Naive B cell (primary cell): ENCODE data around the gene DDIT4. TPM values are rescaled to one million over a fixed set of nuclear protein-coding genes. Genes with fewer than 3 reads are reported as not detected.
A peak's percentile ranks its signal among the peaks of the same experiment; 100 is the strongest.

Experiments used
- ATAC-seq, 2 donors: fragments of 150-1000 bp; cut with Tn5 transposase; 2 replicates each; pipeline ENCODE4 v1.10.0; 2021; ENCODE audit warnings: low read depth in 2 of 2, mild to moderate bottlenecking in 2 of 2, moderate library complexity in 2 of 2
- DNase-seq: peaks from one replicate; pipeline ENCODE4 v3.0.0; 2022
- H3K27ac Mint-ChIP-seq, 6 donors: one replicate each; pipeline ENCODE4 v1.8.0; 2020 to 2022; ENCODE audit warnings: mild to moderate bottlenecking in 6 of 6, mixed read lengths in 6 of 6, moderate library complexity in 5 of 6, inconsistent platforms in 2 of 6
- H3K27me3 Mint-ChIP-seq, 3 donors: one replicate each; pipeline ENCODE4 v1.8.0; 2021 to 2022; ENCODE audit warnings: mixed read lengths in 3 of 3, mild to moderate bottlenecking in 1 of 3
- H3K36me3 Mint-ChIP-seq, 2 donors: one replicate each; pipeline ENCODE4 v1.8.0; 2020 to 2022; ENCODE audit warnings: mixed read lengths in 2 of 2, inconsistent platforms in 1 of 2, mild to moderate bottlenecking in 1 of 2
- H3K4me1 Mint-ChIP-seq, 3 donors: one replicate each; pipeline ENCODE4 v1.8.0; 2020 to 2022; ENCODE audit warnings: mixed read lengths in 3 of 3, inconsistent platforms in 1 of 3, mild to moderate bottlenecking in 1 of 3, moderate library complexity in 1 of 3
- H3K4me3 Mint-ChIP-seq, 8 donors: one replicate each; pipeline ENCODE4 v1.8.0; 2020 to 2022; ENCODE audit warnings: mild to moderate bottlenecking in 8 of 8, mixed read lengths in 8 of 8, moderate library complexity in 8 of 8, inconsistent platforms in 2 of 8
- H3K9me3 Mint-ChIP-seq, 7 donors: one replicate each; pipeline ENCODE4 v1.8.0; 2020 to 2022; ENCODE audit warnings: mixed read lengths in 7 of 7, mild to moderate bottlenecking in 5 of 7, inconsistent platforms in 2 of 7, moderate library complexity in 1 of 7
- polyA plus RNA-seq, 6 donors: library from polyadenylated mRNA; unstranded; fragments of 300-500 nt; fragmentation: Illumina TruSeq; gene quantifications; one replicate each; pipeline ENCODE4 v1.2.3, GENCODE V29; 2021; ENCODE audit warnings: low read depth in 6 of 6

DDIT4 gene
- polyA plus RNA-seq, 6 donors from 2014 or later, result 22.6 to 124 (median 78.2) TPM

DNA sequence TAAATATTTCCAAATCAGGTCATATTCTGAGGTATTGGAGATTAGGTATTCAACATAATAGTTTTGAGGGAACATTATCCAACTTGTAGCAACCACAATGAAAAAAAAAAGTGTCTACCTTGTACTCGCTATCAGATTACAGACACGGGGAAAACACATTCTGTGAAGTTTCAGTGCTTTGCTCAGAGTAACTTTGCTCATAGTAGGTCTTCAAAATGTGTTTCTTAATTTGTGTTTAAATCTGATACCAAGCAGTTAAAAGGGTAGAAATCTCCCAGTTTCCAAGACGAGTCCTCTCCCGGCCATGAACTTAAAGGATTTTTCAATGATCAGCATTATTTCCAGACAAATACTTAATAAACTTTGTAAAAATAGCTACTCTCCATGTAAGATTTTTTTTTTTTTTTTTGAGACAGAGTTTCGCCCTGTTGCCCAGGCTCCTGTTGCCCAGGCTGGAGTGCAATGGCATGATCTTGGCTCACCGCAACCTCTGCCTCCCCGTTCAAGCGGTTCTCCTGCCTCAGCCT, 39.2 kb downstream of the DDIT4 start:
- H3K27me3 Mint-ChIP-seq, result no peaks in the 10 kb centered on the region
- ATAC-seq (no peak), DNase-seq (no peak)
- H3K9me3 Mint-ChIP-seq, result no peaks in the 10 kb centered on the region
- no peaks in the 10 kb centered on the region for H3K36me3 Mint-ChIP-seq
- H3K4me3 Mint-ChIP-seq, result no peak overlapping the region
- no peak overlapping the region for H3K27ac Mint-ChIP-seq
- H3K4me1 Mint-ChIP-seq, result peaks cover 36 to 51% (median 41%) of the 10 kb centered on the region in 3 donors

DNA sequence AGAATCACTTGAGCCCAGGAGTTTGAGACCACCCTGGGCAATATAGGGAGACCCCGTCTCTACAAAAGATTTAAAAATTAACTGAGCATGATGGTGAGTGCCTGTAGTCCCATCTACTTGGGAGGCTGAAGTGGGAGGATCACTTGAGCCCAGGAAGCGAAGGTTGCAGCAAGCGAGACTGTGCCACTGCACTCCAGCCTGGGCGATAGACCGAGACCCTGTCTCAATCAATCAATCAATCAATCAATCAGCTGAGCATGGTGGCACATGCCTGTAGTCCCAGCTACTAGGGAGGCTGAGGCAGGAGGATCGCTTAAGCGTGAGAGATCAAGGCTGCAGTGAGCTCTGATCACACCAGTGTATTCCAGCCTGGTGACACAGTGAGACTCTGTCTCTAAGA, 40.5 kb downstream of the DDIT4 start:
- H3K36me3 Mint-ChIP-seq, result no peaks in the 10 kb centered on the region
- peak overlapping the region in 1 of 6 donors; percentile 54 for H3K27ac Mint-ChIP-seq

GRCh38 chr10:72315054-72315453, 41.3 kb downstream of the DDIT4 start:
- no peaks in the 10 kb centered on the region for H3K36me3 Mint-ChIP-seq
- ATAC-seq (no peak), DNase-seq (no peak)
- peak overlapping the region in 1 of 6 donors; percentile 76 for H3K27ac Mint-ChIP-seq
- H3K4me1 Mint-ChIP-seq, result peaks cover 38 to 52% (median 46%) of the 10 kb centered on the region in 3 donors
- no peaks in the 10 kb centered on the region for H3K27me3 Mint-ChIP-seq
- no peak overlapping the region for H3K4me3 Mint-ChIP-seq
- no peaks in the 10 kb centered on the region for H3K9me3 Mint-ChIP-seq

More for the DNA sequence above, 40.5 kb downstream of the DDIT4 start:
- Mint-ChIP-seq H3K4me1 (peaks cover 41 to 55% (median 48%) of the 10 kb centered on the region in 3 donors), H3K4me3 (no peak overlapping the region), H3K27me3 (no peaks in the 10 kb centered on the region), H3K9me3 (no peaks in the 10 kb centered on the region)
- no peak for ATAC-seq
- DNase-seq, result no peak

- no peaks in the 10 kb centered on the region for H3K27me3 Mint-ChIP-seq
- DNase-seq, result no peak
- peaks cover 39 to 53% (median 46%) of the 10 kb centered on the region in 3 donors for H3K4me1 Mint-ChIP-seq
Measured at GRCh38 chr10:72315611-72316385, 42.1 kb downstream of the DDIT4 start.

GRCh38 chr10:72316386-72316700, 42.6 kb downstream of the DDIT4 start:
- peak overlapping the region; percentile 26 to 98 (median 69) for H3K27ac Mint-ChIP-seq
- peak overlapping the region in 7 of 8 donors; percentile 22 to 75 (median 50) for H3K4me3 Mint-ChIP-seq
- H3K27me3 Mint-ChIP-seq, result no peaks in the 10 kb centered on the region
- ATAC-seq, result no peak
- no peaks in the 10 kb centered on the region for H3K36me3 Mint-ChIP-seq
- peaks cover 41 to 56% (median 49%) of the 10 kb centered on the region in 3 donors for H3K4me1 Mint-ChIP-seq
- DNase-seq, result no peak
- H3K9me3 Mint-ChIP-seq, result no peaks in the 10 kb centered on the region

More at GRCh38 chr10:72315611-72316385, 42.1 kb downstream of the DDIT4 start:
- no peaks in the 10 kb centered on the region for H3K36me3 Mint-ChIP-seq
- H3K9me3 Mint-ChIP-seq, result no peaks in the 10 kb centered on the region
- H3K4me3 Mint-ChIP-seq, result peak overlapping the region in 7 of 8 donors; percentile 22 to 75 (median 50)
- ATAC-seq, result no peak
- peak overlapping the region in 5 of 6 donors; percentile 40 to 98 (median 51) for H3K27ac Mint-ChIP-seq

DNA sequence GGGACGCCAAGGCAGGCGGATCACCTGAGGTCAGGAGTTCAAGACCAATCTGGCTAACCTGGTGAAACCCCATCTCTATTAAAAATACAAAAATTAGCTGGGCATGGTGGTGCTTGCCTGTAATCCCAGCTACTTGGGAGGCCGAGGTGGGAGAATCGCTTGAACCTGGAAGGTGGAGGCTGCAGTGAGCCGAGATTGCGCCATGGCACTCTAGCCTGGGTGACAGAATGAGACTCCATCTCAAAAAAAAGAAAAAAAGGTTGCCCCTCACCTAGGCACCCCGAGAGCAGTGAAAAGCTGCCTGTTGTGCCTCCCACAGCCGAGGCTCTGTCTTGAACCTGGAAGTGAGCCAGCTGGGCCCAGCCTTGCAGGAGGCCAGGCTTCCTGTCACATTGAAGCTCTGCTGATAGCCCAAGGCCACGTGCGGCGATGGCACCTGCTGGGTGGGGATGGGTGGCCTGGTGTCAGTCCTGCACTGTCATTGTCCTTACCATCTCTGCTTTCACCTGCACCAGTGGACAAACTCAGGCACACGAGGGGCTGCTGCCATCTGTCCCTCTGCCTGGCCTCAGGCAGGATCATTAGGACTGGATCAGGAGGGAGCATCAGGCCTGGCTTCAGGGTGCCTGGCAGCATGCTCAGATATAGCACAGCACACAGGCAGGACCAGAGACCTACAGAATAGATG, 43.2 kb downstream of the DDIT4 start:
- DNase-seq (peak; percentile 66), ATAC-seq (no peak)

DNA sequence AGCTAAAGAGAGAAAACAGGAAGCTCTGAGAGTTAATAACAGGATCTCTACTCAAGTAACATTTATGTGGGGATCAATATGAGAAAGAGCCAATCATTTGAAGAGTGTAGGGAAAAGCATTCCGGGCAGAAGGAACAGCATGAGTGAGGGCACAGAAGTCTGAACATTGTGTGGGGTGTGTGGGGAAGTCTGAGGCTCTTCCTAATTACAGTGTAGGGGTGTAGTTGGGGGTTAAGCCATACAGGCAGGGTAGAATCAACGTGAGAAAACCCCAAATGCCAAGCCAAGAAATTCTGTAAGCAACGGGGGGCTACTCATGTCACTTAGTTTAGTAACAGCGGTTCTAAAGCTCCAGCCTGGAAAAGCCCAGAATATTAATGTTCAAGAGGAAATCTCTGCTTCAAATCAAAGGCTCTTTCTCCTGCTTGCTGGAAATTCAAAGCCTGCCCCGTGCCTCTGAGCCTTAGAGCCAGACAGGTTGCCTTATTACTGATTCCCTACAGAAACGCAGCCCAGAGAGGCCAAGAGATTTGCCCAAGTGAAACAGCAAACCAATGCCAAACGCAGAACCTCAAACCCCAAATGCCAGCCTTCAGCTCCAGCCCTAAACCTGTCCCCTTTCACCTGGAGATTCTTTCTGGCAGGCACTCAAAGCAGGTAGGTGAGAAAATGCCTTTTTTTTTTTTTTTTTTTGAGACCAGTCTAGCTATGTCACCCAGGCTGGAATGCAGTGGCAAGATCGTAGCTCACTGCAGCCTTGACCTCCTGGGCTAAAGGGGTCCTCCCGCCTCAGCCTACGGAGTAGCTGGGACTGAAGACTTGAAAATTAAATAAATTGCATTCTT, 44.9 kb downstream of the DDIT4 start:
- H3K4me3 Mint-ChIP-seq, result peak overlapping the region; percentile 48 to 90 (median 82)
- peak overlapping the region; percentile 81 to 99 (median 96) for H3K27ac Mint-ChIP-seq
- H3K27me3 Mint-ChIP-seq, result no peaks in the 10 kb centered on the region
- no peaks in the 10 kb centered on the region for H3K9me3 Mint-ChIP-seq
- no peak for ATAC-seq
- no peak for DNase-seq
- H3K4me1 Mint-ChIP-seq, result peaks cover 43 to 75% (median 66%) of the 10 kb centered on the region in 3 donors
- H3K36me3 Mint-ChIP-seq, result no peaks in the 10 kb centered on the region

More for the DNA sequence above, 43.2 kb downstream of the DDIT4 start:
- Mint-ChIP-seq H3K27ac (peak overlapping the region; percentile 12 to 98 (median 95)), H3K9me3 (no peaks in the 10 kb centered on the region), H3K4me3 (peak overlapping the region; percentile 7 to 81 (median 56)), H3K27me3 (no peaks in the 10 kb centered on the region), H3K36me3 (no peaks in the 10 kb centered on the region), H3K4me1 (peaks cover 38 to 58% (median 50%) of the 10 kb centered on the region in 3 donors)

DNA sequence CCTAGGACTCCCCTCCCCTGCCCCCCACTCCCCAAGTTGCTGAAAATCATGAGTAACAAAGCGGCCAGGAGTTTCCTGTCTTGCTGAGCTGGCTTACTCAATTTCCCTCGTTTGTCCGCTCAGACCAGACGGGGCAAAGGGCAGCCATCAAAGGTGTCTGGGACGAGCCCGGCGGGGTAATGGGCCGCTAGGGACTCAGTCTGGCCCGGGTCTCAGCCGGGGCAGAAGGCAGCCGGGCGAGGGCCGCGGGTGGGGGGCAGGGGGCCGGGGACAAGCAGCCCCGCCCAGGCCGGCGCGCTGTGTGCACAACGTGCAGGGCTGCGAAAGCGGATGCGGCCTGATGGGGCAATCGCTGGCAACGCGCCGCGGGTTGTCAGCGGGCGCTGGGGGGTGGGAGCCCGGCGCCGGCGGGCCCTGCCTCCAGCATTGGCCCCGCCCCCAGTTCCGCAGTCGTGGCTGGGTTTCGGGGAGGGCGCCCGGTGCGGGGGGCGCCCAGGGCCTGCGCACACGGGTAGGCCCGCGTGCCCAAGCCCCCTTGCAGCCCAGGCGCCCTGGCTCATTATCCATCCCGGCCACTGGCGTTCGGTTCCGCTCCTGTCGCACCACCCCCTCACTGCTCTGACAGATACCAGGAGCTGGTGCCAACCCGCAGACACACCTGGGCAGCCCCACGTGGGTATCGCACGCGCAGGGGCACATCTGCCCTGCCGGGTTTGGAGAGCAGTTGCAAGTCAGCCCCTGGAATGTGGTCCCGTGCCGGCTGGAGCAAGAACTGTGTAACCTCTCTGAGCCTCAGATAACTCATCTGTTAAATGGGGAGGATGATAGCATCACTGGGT, 45.9 kb downstream of the DDIT4 start:
- Mint-ChIP-seq H3K27ac (peak overlapping the region; percentile 85 to 99 (median 99)), H3K4me3 (peak overlapping the region; percentile 61 to 92 (median 88)), H3K27me3 (no peaks in the 10 kb centered on the region), H3K36me3 (no peaks in the 10 kb centered on the region), H3K9me3 (no peaks in the 10 kb centered on the region), H3K4me1 (peaks cover 51 to 84% (median 76%) of the 10 kb centered on the region in 3 donors)
- DNase-seq (peak; percentile 90), ATAC-seq (peak; percentile 74 to 76)

DNA sequence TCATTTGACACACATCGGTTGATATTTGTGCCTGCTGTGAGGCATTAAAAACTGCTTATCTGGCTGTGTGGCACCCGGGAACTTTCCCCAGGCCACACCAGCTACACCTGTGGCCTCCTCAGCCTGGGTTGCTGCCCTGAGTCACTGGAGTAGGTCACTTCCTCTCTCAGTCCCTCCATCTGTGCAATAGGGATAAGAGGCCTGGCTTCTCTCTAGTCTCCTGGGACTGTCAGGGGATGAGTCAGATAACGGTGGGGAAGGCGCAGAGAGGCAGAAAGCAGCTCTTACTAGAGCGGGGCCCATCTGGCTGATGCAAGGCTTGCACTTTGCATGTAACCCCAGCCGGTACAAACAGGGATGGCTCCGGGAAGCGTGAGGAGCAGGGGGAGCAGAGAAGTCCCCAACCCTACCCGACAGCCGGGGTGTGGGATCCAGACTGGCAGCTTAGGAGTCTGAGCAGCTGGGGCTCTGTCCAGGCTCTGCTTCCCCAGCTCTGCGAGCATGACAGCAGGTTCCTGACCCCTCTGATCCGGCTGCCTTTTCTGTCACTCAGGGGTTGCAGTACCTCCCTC, 47.0 kb downstream of the DDIT4 start:
- peak overlapping the region; percentile 85 to 99 (median 99) for H3K27ac Mint-ChIP-seq
- H3K36me3 Mint-ChIP-seq, result no peaks in the 10 kb centered on the region
- peaks cover 45 to 86% (median 77%) of the 10 kb centered on the region in 3 donors for H3K4me1 Mint-ChIP-seq
- no peaks in the 10 kb centered on the region for H3K27me3 Mint-ChIP-seq
- peak overlapping the region; percentile 61 to 92 (median 88) for H3K4me3 Mint-ChIP-seq
- no peaks in the 10 kb centered on the region for H3K9me3 Mint-ChIP-seq
- ATAC-seq, result peak; percentile 44 to 52
- peak; percentile 79 for DNase-seq

- no peaks in the 10 kb centered on the region for H3K27me3 Mint-ChIP-seq
- ATAC-seq (no peak), DNase-seq (no peak)
- peaks cover 40 to 81% (median 74%) of the 10 kb centered on the region in 3 donors for H3K4me1 Mint-ChIP-seq
- no peaks in the 10 kb centered on the region for H3K36me3 Mint-ChIP-seq
- H3K4me3 Mint-ChIP-seq, result peak overlapping the region in 3 of 8 donors; percentile 36 to 92 (median 61)
- no peaks in the 10 kb centered on the region for H3K9me3 Mint-ChIP-seq
- peak overlapping the region; percentile 85 to 99 (median 99) for H3K27ac Mint-ChIP-seq
Measured at GRCh38 chr10:72321248-72322029, 47.7 kb downstream of the DDIT4 start.

DNA sequence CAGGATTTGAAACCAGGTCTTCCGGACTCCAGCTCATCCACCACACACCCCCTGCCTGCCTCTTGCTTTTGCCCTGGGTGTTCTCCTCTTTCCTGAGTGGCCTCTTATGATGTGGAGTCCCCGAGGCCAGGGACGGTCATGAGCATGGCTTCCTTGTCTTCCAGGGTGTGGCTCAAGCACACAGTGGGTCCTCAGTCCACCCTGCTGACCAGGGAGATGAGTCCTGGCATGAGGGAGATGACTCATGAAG, 48.2 kb downstream of the DDIT4 start:
- Mint-ChIP-seq H3K4me3 (peak overlapping the region in 4 of 8 donors; percentile 5 to 69 (median 52)), H3K4me1 (peaks cover 42 to 81% (median 76%) of the 10 kb centered on the region in 3 donors), H3K27me3 (no peaks in the 10 kb centered on the region), H3K9me3 (no peaks in the 10 kb centered on the region), H3K27ac (peak overlapping the region in 4 of 6 donors; percentile 23 to 93 (median 84)), H3K36me3 (no peaks in the 10 kb centered on the region)
- ATAC-seq (no peak), DNase-seq (no peak)
